OCI-LY7 (cell line): Measurements from ENCODE around the gene NPC1. TPM values are rescaled to one million over a fixed set of nuclear protein-coding genes. Genes with fewer than 3 reads are reported as not detected.

Experiments used
- BruUV-seq: library from RNA; stranded (reverse); fragments of 400-500 nt; replicated peaks from 2 replicates; lab custom pipeline; 2021; lab: Mats Ljungman, UMichigan
- CTCF ChIA-PET: fragments of 300-600 bp; sonication (Branson Sonifier 250); formaldehyde crosslinking; loops from one replicate; lab custom pipeline; 2022; ENCODE audit warnings: antibody characterized with exemption; ENCODE audit not compliant: unreplicated experiment; lab: Charles Lee
- POLR2A ChIA-PET: fragments of 300-600 bp; sonication (Branson Sonifier 250); formaldehyde crosslinking; loops from one replicate; lab custom pipeline; 2022; ENCODE audit warnings: antibody characterized with exemption; lab: Charles Lee
- DNase-seq: peaks from one replicate; pipeline ENCODE4 v3.0.0-alpha.2; 2015; ENCODE audit warnings: low spot score
- H2AFZ ChIP-seq: fragments of 200-600 bp; sonication (generic), shearing (Covaris generic); 2 replicates; pipeline ENCODE4 v1.6.1; 2014; ENCODE audit warnings: mild to moderate bottlenecking, antibody characterized with exemption, low read length, moderate library complexity
- H3K27ac ChIP-seq: fragments of 200-600 bp; sonication (generic); 2 replicates; pipeline ENCODE4 v1.5.1; 2014; ENCODE audit warnings: mixed run types, low read depth, mild to moderate bottlenecking, moderate library complexity, low read length, inconsistent platforms; ENCODE audit not compliant: poor library complexity, severe bottlenecking
- H3K36me3 ChIP-seq: fragments of 200-600 bp; sonication (generic); 2 replicates; pipeline ENCODE4 v1.6.1; 2014; ENCODE audit warnings: mild to moderate bottlenecking, antibody characterized with exemption, low read length, moderate library complexity, mixed read lengths; ENCODE audit not compliant: insufficient read depth
- H3K4me1 ChIP-seq: fragments of 200-600 bp; sonication (generic); 2 replicates; pipeline ENCODE4 v1.5.1; 2014; ENCODE audit warnings: mild to moderate bottlenecking, low read length; ENCODE audit not compliant: insufficient read depth, poor library complexity, severe bottlenecking
- H3K4me2 ChIP-seq: fragments of 200-600 bp; sonication (generic); 2 replicates; pipeline ENCODE4 v1.6.1; 2014; ENCODE audit warnings: mild to moderate bottlenecking, low read length
- H3K4me3 ChIP-seq: fragments of 200-600 bp; sonication (generic); 2 replicates; pipeline ENCODE4 v1.5.1; 2014; ENCODE audit warnings: mild to moderate bottlenecking, low read depth, low read length; ENCODE audit not compliant: poor library complexity, severe bottlenecking
- H3K79me2 ChIP-seq: fragments of 200-600 bp; sonication (generic); 2 replicates; pipeline ENCODE4 v1.6.1; 2016; ENCODE audit warnings: low read depth, mild to moderate bottlenecking, low read length, moderate library complexity, mixed read lengths; ENCODE audit not compliant: insufficient read depth
- H3K9me2 ChIP-seq: fragments of 200-600 bp; sonication (generic); 2 replicates; pipeline ENCODE4 v1.6.1; 2016; ENCODE audit warnings: mild to moderate bottlenecking, low read length, mixed read lengths; ENCODE audit not compliant: insufficient read depth
- H3K9me3 ChIP-seq: fragments of 200-600 bp; sonication (generic); 2 replicates; pipeline ENCODE4 v1.6.1; 2014; ENCODE audit warnings: mild to moderate bottlenecking, mixed run types, low read length, mixed read lengths
- H4K20me1 ChIP-seq: fragments of 200-600 bp; sonication (generic); 2 replicates; pipeline ENCODE4 v1.6.1; 2014; ENCODE audit warnings: mild to moderate bottlenecking, antibody characterized with exemption, low read length, moderate library complexity, mixed read lengths; ENCODE audit not compliant: insufficient read depth
- CTCF ChIP-seq: fragments of 200-600 bp; sonication (generic); conservative IDR thresholded peaks from 2 replicates; pipeline ENCODE4 v1.5.1; 2014; ENCODE audit warnings: mild to moderate bottlenecking, antibody characterized with exemption, low read length, moderate library complexity, mixed read lengths
- EZH2phosphoT487 ChIP-seq: fragments of 200-600 bp; sonication (generic); IDR thresholded peaks from 2 replicates; pipeline ENCODE4 v1.6.1; 2018; ENCODE audit warnings: low read depth, borderline replicate concordance, mild to moderate bottlenecking, mixed run types, antibody characterized with exemption, low read length, moderate library complexity, mixed read lengths
- intact Hi-C: fragments of 100-400 bp; cut with micrococcal nuclease; formaldehyde crosslinking; loops from one replicate; pipeline ENCODE4 v1.10.0; 2022; ENCODE audit not compliant: unreplicated experiment
- total RNA-seq, 2 experiments: library from RNA; depleted of rRNA in 1 of 2; stranded (reverse); fragments of >200 nt in 1 of 2; shearing (Covaris generic) in 1 of 2; gene quantifications; 2 replicates each; pipeline ENCODE4 v1.2.3, GENCODE V29; 2014 to 2022

Gene NPC1
- total RNA-seq, 2 experiments from 2014 or later: 26.0 to 38.9 TPM

GRCh38 chr18:23612434-23613090, 26.3 kb upstream of the NPC1 start:
- BruUV-seq: no TSS peak
- H4K20me1 ChIP-seq: no peaks in the 10 kb centered on the region
- H3K4me2 ChIP-seq: no peak overlapping the region
- CTCF ChIA-PET: no interaction called here
- H3K36me3 ChIP-seq: no peaks in the 10 kb centered on the region
- no peak overlapping the region for H2AFZ ChIP-seq
- H3K27ac ChIP-seq: no peak overlapping the region
- no peaks in the 10 kb centered on the region for H3K4me1 ChIP-seq
- H3K79me2 ChIP-seq: no peaks in the 10 kb centered on the region
- POLR2A ChIA-PET: interaction anchor here (0.6 to 0.7 kb wide), 4 partner anchors 12 to 314 kb away, joined by 3 to 4 read pairs (median 3); no protein-coding TSS in a partner anchor
- no peak for TF ChIP-seq EZH2phosphoT487
- TF ChIP-seq CTCF: no peak
- H3K9me3 ChIP-seq: no peaks in the 10 kb centered on the region
- DNase-seq: no peak
- H3K4me3 ChIP-seq: no peak overlapping the region
- no peaks in the 10 kb centered on the region for H3K9me2 ChIP-seq
- intact Hi-C loops: no loop called here

- POLR2A ChIA-PET: no interaction called here
- Histone ChIP-seq H3K4me2 (no peak overlapping the region), H3K9me3 (no peaks in the 10 kb centered on the region), H3K4me3 (no peak overlapping the region), H3K9me2 (no peaks in the 10 kb centered on the region), H3K27ac (no peak overlapping the region), H4K20me1 (no peaks in the 10 kb centered on the region), H2AFZ (no peak overlapping the region), H3K36me3 (no peaks in the 10 kb centered on the region), H3K79me2 (no peaks in the 10 kb centered on the region), H3K4me1 (no peaks in the 10 kb centered on the region)
- intact Hi-C loops: no loop called here
- no TSS peak for BruUV-seq
- CTCF ChIA-PET: interaction anchor here (0.5 kb wide), 1 partner anchor 1473 kb away, joined by 3 read pairs; no protein-coding TSS in a partner anchor
- no peak for DNase-seq
- no peak for TF ChIP-seq CTCF
- TF ChIP-seq EZH2phosphoT487: no peak
Measured at GRCh38 chr18:23609390-23610023, 23.2 kb upstream of the NPC1 start.

- intact Hi-C loops: no loop called here
- CTCF ChIA-PET: no interaction called here
- Histone ChIP-seq H3K36me3 (no peaks in the 10 kb centered on the region), H3K27ac (no peak overlapping the region), H3K9me3 (no peaks in the 10 kb centered on the region), H3K9me2 (no peaks in the 10 kb centered on the region), H3K4me2 (no peak overlapping the region), H3K4me1 (no peaks in the 10 kb centered on the region), H3K4me3 (no peak overlapping the region), H3K79me2 (no peaks in the 10 kb centered on the region), H4K20me1 (no peaks in the 10 kb centered on the region), H2AFZ (no peak overlapping the region)
- POLR2A ChIA-PET: interaction anchor here (0.6 to 1.9 kb wide), 3 partner anchors 10 to 369 kb away, joined by 3 to 6 read pairs (median 4); partner anchors contain the start of gene NPC1
- BruUV-seq: no TSS peak
- TF ChIP-seq CTCF (no peak), EZH2phosphoT487 (no peak)
- DNase-seq: no peak
Measured at GRCh38 chr18:23608211-23608610, 21.9 kb upstream of the NPC1 start.
